Dedifferentiated amniotic fluid mesenchymal stem cell (primary cell): ENCODE results near the gene UGT1A4.
"Not testable (repeated sequence)": the region's sequence is repeated elsewhere in the genome, so short reads cannot be mapped to it uniquely, and the experiment has no call there.

Experiments
- DNase-seq: peaks from one replicate; pipeline ENCODE4 v3.0.0-alpha.2; 2016; ENCODE audit errors: extremely low spot score

UGT1A4 gene

GRCh38 chr2:233750689-233751088 is 32.2 kb downstream of the UGT1A4 start:
- not testable (repeated sequence) for DNase-seq

DNA sequence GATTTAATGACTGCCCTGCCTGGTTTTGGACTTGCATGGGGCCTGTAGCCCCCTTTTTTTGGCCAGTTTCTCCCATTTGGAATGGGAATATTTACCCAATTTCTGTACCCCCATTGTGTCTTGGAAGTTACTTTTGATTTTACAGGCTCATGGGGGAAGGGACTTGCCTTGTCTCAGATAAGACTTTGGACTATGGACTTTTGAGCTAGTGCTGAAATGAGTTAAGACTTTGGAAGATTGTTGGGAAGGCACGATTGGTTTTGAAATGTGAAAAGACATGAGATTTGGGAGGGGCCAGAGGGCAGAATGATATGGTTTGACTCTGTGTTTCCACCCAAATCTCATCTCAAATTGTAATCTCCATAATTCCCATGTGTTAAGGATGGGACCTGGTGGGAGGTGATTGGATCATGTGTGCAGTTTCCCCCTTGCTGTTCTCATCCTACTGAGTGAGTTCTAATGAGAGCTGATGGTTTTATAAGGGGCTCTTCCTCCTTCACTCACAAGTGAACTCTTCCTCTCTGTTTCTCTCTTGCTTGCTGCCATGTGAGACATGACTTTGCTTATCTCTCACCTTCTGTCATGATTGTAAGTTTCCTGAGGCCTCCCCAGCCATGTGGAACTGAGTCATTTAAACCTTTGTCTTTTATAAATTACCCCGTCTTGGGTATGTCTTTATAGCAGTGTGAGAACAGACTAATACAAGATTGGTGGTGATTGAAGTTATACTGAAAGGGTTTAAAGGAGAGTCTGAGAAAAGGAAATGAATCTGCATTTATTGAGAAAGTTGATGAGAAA is 32.9 kb downstream of the UGT1A4 start:
- not testable (repeated sequence) for DNase-seq

DNA sequence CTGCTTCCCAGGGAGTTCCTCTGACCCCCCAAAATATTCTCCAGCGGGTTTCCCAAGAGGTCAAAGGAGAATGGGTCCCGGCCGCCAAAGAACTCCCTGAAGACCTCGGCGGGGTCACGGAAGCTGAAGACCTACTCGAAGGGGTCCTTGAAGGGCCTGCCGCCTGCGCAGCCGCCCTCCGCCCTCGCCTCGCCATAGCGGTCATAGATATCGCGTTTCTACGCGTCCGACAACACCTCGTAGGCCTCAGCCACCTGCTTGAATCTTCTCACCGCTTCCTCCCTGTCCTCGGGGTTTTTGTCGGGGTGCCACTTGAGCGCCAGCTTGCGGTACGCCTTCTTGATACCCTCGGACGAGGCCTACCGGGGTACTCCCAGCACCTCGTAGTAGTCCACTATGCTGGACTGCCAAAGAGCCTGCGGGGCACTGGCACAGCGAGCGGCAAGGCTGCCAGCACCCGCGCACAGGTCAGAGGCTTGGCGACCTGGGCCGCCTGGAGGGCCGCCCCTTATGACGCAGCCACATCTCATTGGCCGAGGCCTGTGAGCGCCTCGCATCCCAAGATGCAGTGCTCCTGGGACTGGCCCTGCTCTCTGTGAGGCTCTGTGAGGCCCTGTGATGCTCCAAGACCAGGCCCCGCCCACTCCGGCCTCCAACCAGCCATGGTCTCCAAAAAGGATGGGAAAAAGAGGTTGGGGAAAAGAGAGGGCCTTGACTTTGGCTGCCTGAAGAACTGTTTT is 36.5 kb downstream of the UGT1A4 start:
- no peak for DNase-seq

DNA sequence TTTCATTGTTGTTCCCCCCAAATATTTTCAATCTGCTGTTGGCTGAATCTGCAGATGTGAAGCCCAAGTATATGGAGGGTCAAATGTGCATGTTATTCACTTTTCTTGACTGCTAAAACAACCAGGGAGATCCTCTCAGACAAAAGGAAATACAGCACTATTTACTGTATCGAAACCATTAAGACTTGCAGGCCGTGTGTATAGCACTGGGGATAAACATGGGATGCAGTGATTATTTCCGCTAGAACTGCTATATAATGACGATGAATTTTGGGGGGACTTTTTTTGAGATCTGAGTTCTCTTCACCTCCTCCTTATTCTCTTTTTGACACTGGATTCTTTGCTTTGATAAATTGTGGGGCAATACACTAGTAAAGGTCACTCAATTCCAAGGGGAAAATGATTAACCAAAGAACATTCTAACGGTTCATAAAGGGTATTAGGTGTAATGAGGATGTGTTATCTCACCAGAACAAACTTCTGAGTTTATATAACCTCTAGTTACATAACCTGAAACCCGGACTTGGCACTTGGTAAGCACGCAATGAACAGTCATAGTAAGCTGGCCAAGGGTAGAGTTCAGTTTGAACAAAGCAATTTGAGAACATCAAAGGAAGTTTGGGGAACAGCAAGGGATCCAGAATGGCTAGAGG is 38.0 kb downstream of the UGT1A4 start:
- no peak for DNase-seq

GRCh38 chr2:233758141-233758540 is 39.6 kb downstream of the UGT1A4 start:
- no peak for DNase-seq

GRCh38 chr2:233758849-233759248 is 40.3 kb downstream of the UGT1A4 start:
- no peak for DNase-seq

DNA sequence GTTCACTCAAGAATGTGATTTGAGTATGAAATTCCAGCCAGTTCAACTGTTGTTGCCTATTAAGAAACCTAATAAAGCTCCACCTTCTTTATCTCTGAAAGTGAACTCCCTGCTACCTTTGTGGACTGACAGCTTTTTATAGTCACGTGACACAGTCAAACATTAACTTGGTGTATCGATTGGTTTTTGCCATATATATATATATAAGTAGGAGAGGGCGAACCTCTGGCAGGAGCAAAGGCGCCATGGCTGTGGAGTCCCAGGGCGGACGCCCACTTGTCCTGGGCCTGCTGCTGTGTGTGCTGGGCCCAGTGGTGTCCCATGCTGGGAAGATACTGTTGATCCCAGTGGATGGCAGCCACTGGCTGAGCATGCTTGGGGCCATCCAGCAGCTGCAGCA is 41.5 kb downstream of the UGT1A4 start, which contains the start of gene UGT1A1:
Gene UGT1A1, plus strand, starts transcription at position 228 of the 400 bp plus-strand sequence. Its CDS starts 18 bp downstream, at position 246.
- no peak for DNase-seq

GRCh38 chr2:233761040-233761769 is 42.7 kb downstream of the UGT1A4 start:
- DNase-seq, result no peak

- DNase-seq, result peak; percentile 36
Observed at GRCh38 chr2:233764264-233764663, 45.7 kb downstream of the UGT1A4 start.

GRCh38 chr2:233764761-233765160 is 46.2 kb downstream of the UGT1A4 start:
- no peak for DNase-seq

- DNase-seq, result no peak
Observed at GRCh38 chr2:233766416-233766815, 47.9 kb downstream of the UGT1A4 start.

- DNase-seq, result no peak
Observed at GRCh38 chr2:233768076-233768475, 49.5 kb downstream of the UGT1A4 start.

DNA sequence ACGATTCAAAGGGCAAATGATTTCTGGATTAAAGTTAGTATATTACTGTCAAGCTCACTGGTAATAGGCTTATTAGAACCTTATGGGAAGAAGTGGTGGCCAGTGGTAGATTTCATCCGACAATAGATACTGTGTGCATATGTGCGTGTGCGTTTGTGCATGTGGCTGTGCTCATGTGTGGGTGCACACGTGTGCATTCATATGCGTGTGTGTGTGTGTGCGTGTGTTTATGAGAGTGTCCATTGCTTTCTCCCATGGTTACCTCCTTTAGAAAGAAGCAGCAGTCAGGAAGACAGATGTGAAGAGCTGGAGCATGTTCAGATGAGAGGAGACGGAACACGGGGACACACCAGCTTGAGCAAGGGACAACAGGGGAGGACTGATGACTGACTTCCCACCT is 50.7 kb downstream of the UGT1A4 start:
- DNase-seq, result no peak

DNA sequence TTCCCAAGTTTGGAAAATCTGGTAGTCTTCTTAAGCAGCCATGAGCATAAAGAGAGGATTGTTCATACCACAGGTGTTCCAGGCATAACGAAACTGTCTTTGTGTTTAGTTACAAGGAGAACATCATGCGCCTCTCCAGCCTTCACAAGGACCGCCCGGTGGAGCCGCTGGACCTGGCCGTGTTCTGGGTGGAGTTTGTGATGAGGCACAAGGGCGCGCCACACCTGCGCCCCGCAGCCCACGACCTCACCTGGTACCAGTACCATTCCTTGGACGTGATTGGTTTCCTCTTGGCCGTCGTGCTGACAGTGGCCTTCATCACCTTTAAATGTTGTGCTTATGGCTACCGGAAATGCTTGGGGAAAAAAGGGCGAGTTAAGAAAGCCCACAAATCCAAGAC is 53.6 kb downstream of the UGT1A4 start:
- no peak for DNase-seq

DNA sequence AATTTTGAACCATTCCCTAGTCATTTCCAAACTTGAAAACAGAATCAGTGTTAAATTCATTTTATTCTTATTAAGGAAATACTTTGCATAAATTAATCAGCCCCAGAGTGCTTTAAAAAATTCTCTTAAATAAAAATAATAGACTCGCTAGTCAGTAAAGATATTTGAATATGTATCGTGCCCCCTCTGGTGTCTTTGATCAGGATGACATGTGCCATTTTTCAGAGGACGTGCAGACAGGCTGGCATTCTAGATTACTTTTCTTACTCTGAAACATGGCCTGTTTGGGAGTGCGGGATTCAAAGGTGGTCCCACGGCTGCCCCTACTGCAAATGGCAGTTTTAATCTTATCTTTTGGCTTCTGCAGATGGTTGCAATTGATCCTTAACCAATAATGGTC is 54.0 kb downstream of the UGT1A4 start:
- DNase-seq, result no peak

DNA sequence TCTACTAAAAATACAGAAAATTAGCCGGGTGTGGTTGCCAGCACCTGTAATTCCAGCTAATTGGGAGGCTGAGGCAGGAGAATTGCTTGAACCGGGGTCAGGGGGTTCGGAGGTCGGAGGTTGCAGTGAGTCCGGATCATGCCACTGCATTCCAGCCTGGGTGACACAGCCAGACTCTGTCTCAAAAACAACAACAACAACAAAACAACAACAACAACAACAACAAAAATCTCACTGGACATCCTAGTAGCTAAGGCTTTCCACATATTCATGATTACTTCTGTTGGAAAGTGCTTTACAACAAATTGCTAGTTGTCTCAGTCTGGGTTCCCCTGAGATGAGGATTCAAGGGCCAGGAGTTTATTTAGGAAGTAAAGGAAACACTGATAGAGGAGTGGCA is 55.3 kb downstream of the UGT1A4 start:
- no peak for DNase-seq

DNA sequence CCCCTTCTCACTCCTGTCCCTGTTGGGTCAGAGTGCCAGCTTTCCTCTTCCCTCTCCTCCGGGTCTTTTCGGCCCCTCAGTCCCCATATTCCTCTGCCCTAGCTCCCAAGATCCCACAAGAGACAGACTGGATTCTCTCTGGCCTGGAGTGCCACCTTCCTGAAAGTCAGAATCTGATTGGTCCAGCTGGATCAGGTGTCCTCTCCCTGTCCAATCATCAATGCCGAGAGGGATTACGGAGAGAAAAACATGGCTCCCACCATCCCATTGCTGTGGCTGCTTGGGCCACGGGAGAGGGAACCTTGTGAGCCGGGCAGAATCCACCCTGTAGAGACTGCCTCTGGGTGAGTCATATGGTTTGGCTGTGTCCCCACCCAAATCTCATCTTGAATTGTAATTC is 56.9 kb downstream of the UGT1A4 start:
- no peak for DNase-seq

- DNase-seq, result no peak
Observed at GRCh38 chr2:233778030-233778429, 59.5 kb downstream of the UGT1A4 start, which contains the start of gene MROH2A. Gene MROH2A, plus strand, starts transcription at chr2:233778330. Its CDS starts 1,029 bp downstream, at chr2:233779359.

DNA sequence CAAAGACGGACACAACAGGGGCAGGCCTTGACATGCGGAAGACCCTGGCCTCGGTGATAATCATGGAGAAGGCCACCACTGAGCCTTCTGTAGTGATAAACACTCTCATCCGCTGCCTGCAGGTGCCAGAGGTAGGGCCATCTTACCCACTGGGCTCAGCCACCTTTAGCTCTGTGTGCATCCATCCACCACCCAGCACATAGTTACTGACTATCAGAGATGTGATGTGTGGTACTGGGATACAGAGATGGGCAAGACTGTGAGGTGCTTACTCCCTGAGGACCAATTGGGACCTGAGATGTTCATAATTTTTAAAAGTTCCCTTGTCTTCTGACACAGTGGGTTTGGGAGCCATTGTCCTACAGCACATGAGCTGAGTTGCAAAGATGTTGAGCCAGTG is 61.2 kb downstream of the UGT1A4 start:
- DNase-seq, result no peak

GRCh38 chr2:233780771-233781170 is 62.2 kb downstream of the UGT1A4 start:
- DNase-seq, result no peak

- DNase-seq, result no peak
Observed at GRCh38 chr2:233789554-233789953, 71.0 kb downstream of the UGT1A4 start.
